HEK293 (cell line): Measurements from ENCODE around the gene AIF1L.

Experiments
- CTCF ChIA-PET: fragments of 350-600 bp; formaldehyde crosslinking; extraction: SDS; loops from one replicate; lab custom pipeline; 2021; ENCODE audit warnings: antibody characterized with exemption; lab: Yijun Ruan, JAX
- POLR2A ChIA-PET: fragments of 300-600 bp; formaldehyde crosslinking; extraction: SDS; loops from one replicate; lab custom pipeline; 2020; ENCODE audit warnings: antibody characterized with exemption, inconsistent platforms; lab: Yijun Ruan, JAX
- H3K27ac ChIP-seq: fragments of 200-500 bp; sonication (Bioruptor generic); 2 replicates; pipeline ENCODE4 v1.5.1; 2014; ENCODE audit warnings: low read depth, low read length, control low read depth, inconsistent platforms; ENCODE audit errors: extremely low read depth
- H3K36me3 ChIP-seq, 2 experiments: fragments of 200-500 bp in 1 of 2; sonication (Bioruptor generic) in 1 of 2; 1 replicate in 1 of 2; 2 replicates in 1 of 2; pipeline ENCODE4 v1.5.1; 2014 to 2017; ENCODE audit warnings: inconsistent platforms in 2 of 2, low read length in 2 of 2; ENCODE audit not compliant: control insufficient read depth in 2 of 2, insufficient read depth in 1 of 2
- H3K4me1 ChIP-seq: fragments of 200-500 bp; sonication (Bioruptor generic); 2 replicates; pipeline ENCODE4 v1.5.1; 2014; ENCODE audit warnings: mild to moderate bottlenecking, low read length, inconsistent platforms; ENCODE audit not compliant: control insufficient read depth, insufficient read depth
- H3K4me3 ChIP-seq: 2 replicates; pipeline ENCODE4 v1.5.1; 2011; ENCODE audit warnings: low read depth, mild to moderate bottlenecking, control low read depth, low read length, moderate library complexity
- H3K9me3 ChIP-seq: fragments of 200-500 bp; sonication (Bioruptor generic); 2 replicates; pipeline ENCODE4 v1.5.1; 2014; ENCODE audit warnings: low read depth, low read length, inconsistent platforms; ENCODE audit not compliant: control insufficient read depth, insufficient read depth
- AEBP2 ChIP-seq: fragments of 450-650 bp; formaldehyde crosslinking; IDR thresholded peaks from 2 replicates; pipeline ENCODE4 v1.5.1; 2016; ENCODE audit warnings: missing biosample characterization, missing genetic modification characterization, borderline replicate concordance
- HOXD13 ChIP-seq: sonication (generic); formaldehyde crosslinking; IDR thresholded peaks from 2 replicates; pipeline ENCODE4 v1.8.0; 2022; ENCODE audit warnings: missing genetic modification reagents, borderline replicate concordance
- KLF1 ChIP-seq: fragments of 450-650 bp; formaldehyde crosslinking; IDR thresholded peaks from 2 replicates; pipeline ENCODE4 v1.5.1; 2016; ENCODE audit warnings: missing biosample characterization, missing genetic modification characterization
- PRDM2 ChIP-seq: fragments of 450-650 bp; formaldehyde crosslinking; IDR thresholded peaks from 2 replicates; pipeline ENCODE4 v1.5.1; 2016; ENCODE audit warnings: missing biosample characterization, missing genetic modification characterization, borderline replicate concordance
- ZBTB11 ChIP-seq: fragments of 450-650 bp; formaldehyde crosslinking; conservative IDR thresholded peaks from 2 replicates; pipeline ENCODE4 v1.5.1; 2016; ENCODE audit warnings: low read depth, missing biosample characterization, missing genetic modification characterization
- ZFP37 ChIP-seq: fragments of 450-650 bp; formaldehyde crosslinking; IDR thresholded peaks from 2 replicates; pipeline ENCODE4 v1.5.1; 2016; ENCODE audit warnings: missing biosample characterization, missing genetic modification characterization
- ZNF175 ChIP-seq: fragments of 450-650 bp; formaldehyde crosslinking; IDR thresholded peaks from 2 replicates; pipeline ENCODE4 v1.5.1; 2016; ENCODE audit warnings: missing biosample characterization, missing genetic modification characterization
- ZNF423 ChIP-seq: fragments of 450-650 bp; formaldehyde crosslinking; IDR thresholded peaks from 2 replicates; pipeline ENCODE4 v1.5.1; 2016; ENCODE audit warnings: missing biosample characterization, missing genetic modification characterization
- ZNF426 ChIP-seq: fragments of 450-650 bp; formaldehyde crosslinking; IDR thresholded peaks from 2 replicates; pipeline ENCODE4 v1.5.1; 2017; ENCODE audit warnings: missing biosample characterization, missing genetic modification characterization, mild to moderate bottlenecking, inconsistent platforms, moderate library complexity
- ZNF433 ChIP-seq: fragments of 450-650 bp; formaldehyde crosslinking; IDR thresholded peaks from 2 replicates; pipeline ENCODE4 v1.5.1; 2016; ENCODE audit warnings: missing biosample characterization, missing genetic modification characterization, low read depth
- ZNF514 ChIP-seq: fragments of 450-650 bp; formaldehyde crosslinking; IDR thresholded peaks from 2 replicates; pipeline ENCODE4 v1.5.1; 2016; ENCODE audit warnings: missing biosample characterization, missing genetic modification characterization
- ZNF623 ChIP-seq: fragments of 450-650 bp; formaldehyde crosslinking; IDR thresholded peaks from 2 replicates; pipeline ENCODE4 v1.5.1; 2016; ENCODE audit warnings: missing biosample characterization, missing genetic modification characterization
- ZNF660 ChIP-seq: fragments of 450-650 bp; IDR thresholded peaks from 2 replicates; pipeline ENCODE4 v1.5.1; 2018; ENCODE audit warnings: missing biosample characterization, mild to moderate bottlenecking, missing genetic modification characterization
- ZNF701 ChIP-seq: fragments of 450-650 bp; formaldehyde crosslinking; IDR thresholded peaks from 2 replicates; pipeline ENCODE4 v1.5.1; 2016; ENCODE audit warnings: missing biosample characterization, missing genetic modification characterization
- ZNF704 ChIP-seq: fragments of 450-650 bp; formaldehyde crosslinking; IDR thresholded peaks from 2 replicates; pipeline ENCODE4 v1.5.1; 2016; ENCODE audit warnings: missing biosample characterization, missing genetic modification characterization
- TF ChIP-seq, protein P1 (sequence below): fragments of 450-650 bp; formaldehyde crosslinking; IDR thresholded peaks from 2 replicates; pipeline ENCODE4 v1.5.1; 2017; ENCODE audit warnings: missing biosample characterization, missing genetic modification characterization
- TF ChIP-seq, protein P2 (sequence below): fragments of 450-650 bp; formaldehyde crosslinking; IDR thresholded peaks from 2 replicates; pipeline ENCODE4 v1.5.1; 2017; ENCODE audit warnings: missing biosample characterization, missing genetic modification characterization

Gene AIF1L

DNA sequence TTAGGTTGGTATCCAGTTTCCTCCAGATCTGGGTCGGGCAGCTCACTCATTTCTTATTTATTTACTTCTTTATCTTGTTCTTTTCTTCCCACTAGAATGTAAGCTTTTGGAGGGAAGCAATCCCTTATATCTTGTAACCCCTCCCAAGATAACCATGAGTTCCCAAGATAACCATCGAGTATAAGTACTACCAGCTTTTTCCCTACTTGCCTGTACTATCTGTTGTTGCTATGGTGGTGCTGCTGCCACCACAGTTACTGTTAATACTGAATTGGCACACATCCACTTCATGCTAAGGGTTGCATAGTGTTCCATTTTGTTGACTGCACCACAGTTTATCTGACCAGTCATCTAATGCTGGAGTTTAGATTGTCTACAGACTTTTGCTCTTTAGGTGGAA lies 48.9 kb downstream of the AIF1L start:
- ChIA-PET CTCF (interaction anchor here (1.6 to 1.8 kb wide), 2 partner anchors 88 to 191 kb away, joined by 5 read pairs; no protein-coding TSS in a partner anchor), POLR2A (interaction anchor here (1.4 kb wide), 1 partner anchor 20 kb away, joined by 4 read pairs; the partner anchor contains the start of gene NUP214)
- Histone ChIP-seq H3K4me1 (no peaks in the 10 kb centered on the region), H3K36me3 (peaks cover 4 to 93% of the 10 kb centered on the region in 2 experiments; a peak in 2 of 3 replicates), H3K27ac (no peak overlapping the region), H3K4me3 (no peak overlapping the region), H3K9me3 (no peaks in the 10 kb centered on the region)
- TF ChIP-seq ZNF623 (tag by site-specific recombination) (no peak), KLF1 (tag by site-specific recombination) (no peak), ZNF433 (no peak), AEBP2 (no peak), ZNF704 (tag by site-specific recombination) (no peak), ZNF426 (tag by site-specific recombination) (no peak), HOXD13 (CRISPR knock-in tag) (no peak), ZNF514 (tag by site-specific recombination) (no peak), ZNF660 (tag by site-specific recombination) (no peak), ZNF701 (tag by site-specific recombination) (no peak), ZNF423 (tag by site-specific recombination) (no peak), ZNF175 (tag by site-specific recombination) (no peak), PRDM2 (no peak), ZBTB11 (no peak), ZFP37 (no peak)
- TF ChIP-seq, protein P1, sequence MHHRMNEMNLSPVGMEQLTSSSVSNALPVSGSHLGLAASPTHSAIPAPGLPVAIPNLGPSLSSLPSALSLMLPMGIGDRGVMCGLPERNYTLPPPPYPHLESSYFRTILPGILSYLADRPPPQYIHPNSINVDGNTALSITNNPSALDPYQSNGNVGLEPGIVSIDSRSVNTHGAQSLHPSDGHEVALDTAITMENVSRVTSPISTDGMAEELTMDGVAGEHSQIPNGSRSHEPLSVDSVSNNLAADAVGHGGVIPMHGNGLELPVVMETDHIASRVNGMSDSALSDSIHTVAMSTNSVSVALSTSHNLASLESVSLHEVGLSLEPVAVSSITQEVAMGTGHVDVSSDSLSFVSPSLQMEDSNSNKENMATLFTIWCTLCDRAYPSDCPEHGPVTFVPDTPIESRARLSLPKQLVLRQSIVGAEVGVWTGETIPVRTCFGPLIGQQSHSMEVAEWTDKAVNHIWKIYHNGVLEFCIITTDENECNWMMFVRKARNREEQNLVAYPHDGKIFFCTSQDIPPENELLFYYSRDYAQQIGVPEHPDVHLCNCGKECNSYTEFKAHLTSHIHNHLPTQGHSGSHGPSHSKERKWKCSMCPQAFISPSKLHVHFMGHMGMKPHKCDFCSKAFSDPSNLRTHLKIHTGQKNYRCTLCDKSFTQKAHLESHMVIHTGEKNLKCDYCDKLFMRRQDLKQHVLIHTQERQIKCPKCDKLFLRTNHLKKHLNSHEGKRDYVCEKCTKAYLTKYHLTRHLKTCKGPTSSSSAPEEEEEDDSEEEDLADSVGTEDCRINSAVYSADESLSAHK = no peak
- TF ChIP-seq, protein P2, sequence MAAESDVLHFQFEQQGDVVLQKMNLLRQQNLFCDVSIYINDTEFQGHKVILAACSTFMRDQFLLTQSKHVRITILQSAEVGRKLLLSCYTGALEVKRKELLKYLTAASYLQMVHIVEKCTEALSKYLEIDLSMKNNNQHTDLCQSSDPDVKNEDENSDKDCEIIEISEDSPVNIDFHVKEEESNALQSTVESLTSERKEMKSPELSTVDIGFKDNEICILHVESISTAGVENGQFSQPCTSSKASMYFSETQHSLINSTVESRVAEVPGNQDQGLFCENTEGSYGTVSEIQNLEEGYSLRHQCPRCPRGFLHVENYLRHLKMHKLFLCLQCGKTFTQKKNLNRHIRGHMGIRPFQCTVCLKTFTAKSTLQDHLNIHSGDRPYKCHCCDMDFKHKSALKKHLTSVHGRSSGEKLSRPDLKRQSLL = no peak
